Natural killer cell (primary cell): Measurements from ENCODE around the gene COL6A6. TPM values are rescaled to one million over a fixed set of nuclear protein-coding genes. Genes with fewer than 3 reads are reported as not detected.

Experiments used
- ATAC-seq, 3 donors: fragments of 150-1000 bp in 2 of 3; fragments of 200-7000 bp in 1 of 3; cut with Tn5 transposase; 1 replicate in 1 of 3; 2 replicates in 2 of 3; pipeline ENCODE4 v1.10.0; 2021; ENCODE audit warnings: mild to moderate bottlenecking in 2 of 3, moderate library complexity in 2 of 3
- DNase-seq, 2 donors: peaks; one replicate each; pipeline versions ENCODE4 v3.0.0 to v3.0.0-alpha.2; 2013 to 2021; ENCODE audit warnings: mixed read lengths in 1 of 2
- H3K27ac ChIP-seq: one replicate; pipeline ENCODE4 v1.5.1; 2013; ENCODE audit warnings: mild to moderate bottlenecking, low read length
- H3K27me3 ChIP-seq: one replicate; pipeline ENCODE4 v1.6.1; 2013; ENCODE audit warnings: low read length; ENCODE audit not compliant: control insufficient read depth, insufficient read depth
- H3K36me3 ChIP-seq: one replicate; pipeline ENCODE4 v1.6.1; 2013; ENCODE audit warnings: low read length; ENCODE audit not compliant: control insufficient read depth, insufficient read depth
- H3K4me1 ChIP-seq: one replicate; pipeline ENCODE4 v1.6.1; 2013; ENCODE audit warnings: low read length; ENCODE audit not compliant: control insufficient read depth, insufficient read depth
- H3K4me3 ChIP-seq: one replicate; pipeline ENCODE4 v1.5.1; 2013; ENCODE audit warnings: low read length
- H3K9me3 ChIP-seq: one replicate; pipeline ENCODE4 v1.6.1; 2013; ENCODE audit warnings: low read length; ENCODE audit not compliant: control insufficient read depth, insufficient read depth
- H3K27ac Mint-ChIP-seq, 2 donors: one replicate each; pipeline ENCODE4 v1.8.0; 2022; ENCODE audit warnings: mild to moderate bottlenecking in 2 of 2, mixed read lengths in 2 of 2, moderate library complexity in 1 of 2
- H3K27me3 Mint-ChIP-seq, 2 donors: one replicate each; pipeline ENCODE4 v1.8.0; 2022; ENCODE audit warnings: low read depth in 2 of 2, mixed read lengths in 2 of 2
- H3K36me3 Mint-ChIP-seq: one replicate; pipeline ENCODE4 v1.8.0; 2022; ENCODE audit warnings: mixed read lengths
- H3K4me1 Mint-ChIP-seq, 2 donors: one replicate each; pipeline ENCODE4 v1.8.0; 2022; ENCODE audit warnings: mixed read lengths in 2 of 2
- H3K4me3 Mint-ChIP-seq: one replicate; pipeline ENCODE4 v1.8.0; 2022; ENCODE audit warnings: mild to moderate bottlenecking, moderate library complexity, mixed read lengths
- H3K9me3 Mint-ChIP-seq, 2 donors: one replicate each; pipeline ENCODE4 v1.8.0; 2022; ENCODE audit warnings: mixed read lengths in 2 of 2
- WGBS: methylation state at CpG from one replicate; pipeline ENCODE4 v1.1.7; 2013; ENCODE audit warnings: missing lambda C conversion rate; ENCODE audit not compliant: insufficient coverage; 5-methylcytosine and 5-hydroxymethylcytosine counted together
- intact Hi-C: fragments of 100-400 bp; cut with micrococcal nuclease; formaldehyde crosslinking; loops from one replicate; pipeline ENCODE4 v1.14.2; 2022
- total RNA-seq, 4 donors: library from RNA; stranded (reverse); fragments of 120-200 nt in 1 of 4; gene quantifications; one replicate each; pipeline versions ENCODE4 v1.2.3 to v1.2.4, GENCODE V29; 2013 to 2022
- TF ChIP-seq, protein P1 (sequence below): fragments of 200-600 bp; IDR thresholded peaks from one replicate; pipeline ENCODE4 v1.8.0; 2022; ENCODE audit warnings: antibody characterized with exemption

The COL6A6 gene
- total RNA-seq, 3 donors from 2014 or later (not counting 1 experiment from before 2014, with no cell fraction given) = not detected

DNA sequence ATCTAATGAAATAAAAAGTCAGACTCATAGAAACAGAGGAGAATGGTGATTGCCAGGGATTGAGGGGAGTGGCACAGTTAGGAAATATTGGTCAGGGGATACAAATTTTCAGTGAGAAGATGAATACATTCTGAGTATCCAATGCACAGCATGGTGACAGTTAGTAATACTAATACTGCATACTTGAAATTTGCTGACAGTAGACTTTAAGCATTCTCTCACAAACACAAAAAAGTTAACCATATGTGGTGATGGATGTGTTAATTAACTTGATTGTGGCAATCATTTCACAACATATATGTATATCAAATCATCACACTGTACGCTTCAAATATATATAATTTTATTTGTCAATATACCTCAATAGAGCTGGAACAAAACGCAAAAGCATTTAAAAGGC lies 9.2 kb upstream of the COL6A6 start:
- no peaks in the 10 kb centered on the region for H3K9me3 ChIP-seq
- H3K27ac ChIP-seq = no peak overlapping the region
- WGBS = 87% methylated on average over 1 of the region's 2 CpGs
- Mint-ChIP-seq H3K36me3 (no peaks in the 10 kb centered on the region), H3K4me1 (no peaks in the 10 kb centered on the region), H3K9me3 (peaks cover 0 to 6% of the 10 kb centered on the region in 2 donors), H3K4me3 (no peak overlapping the region), H3K27me3 (peaks cover 0 to 8% of the 10 kb centered on the region in 2 donors), H3K27ac (no peak overlapping the region)
- intact Hi-C loops = no loop called here
- H3K36me3 ChIP-seq = no peaks in the 10 kb centered on the region
- DNase-seq = no peak
- no peaks in the 10 kb centered on the region for H3K27me3 ChIP-seq
- H3K4me1 ChIP-seq = no peaks in the 10 kb centered on the region
- TF ChIP-seq, protein P1, sequence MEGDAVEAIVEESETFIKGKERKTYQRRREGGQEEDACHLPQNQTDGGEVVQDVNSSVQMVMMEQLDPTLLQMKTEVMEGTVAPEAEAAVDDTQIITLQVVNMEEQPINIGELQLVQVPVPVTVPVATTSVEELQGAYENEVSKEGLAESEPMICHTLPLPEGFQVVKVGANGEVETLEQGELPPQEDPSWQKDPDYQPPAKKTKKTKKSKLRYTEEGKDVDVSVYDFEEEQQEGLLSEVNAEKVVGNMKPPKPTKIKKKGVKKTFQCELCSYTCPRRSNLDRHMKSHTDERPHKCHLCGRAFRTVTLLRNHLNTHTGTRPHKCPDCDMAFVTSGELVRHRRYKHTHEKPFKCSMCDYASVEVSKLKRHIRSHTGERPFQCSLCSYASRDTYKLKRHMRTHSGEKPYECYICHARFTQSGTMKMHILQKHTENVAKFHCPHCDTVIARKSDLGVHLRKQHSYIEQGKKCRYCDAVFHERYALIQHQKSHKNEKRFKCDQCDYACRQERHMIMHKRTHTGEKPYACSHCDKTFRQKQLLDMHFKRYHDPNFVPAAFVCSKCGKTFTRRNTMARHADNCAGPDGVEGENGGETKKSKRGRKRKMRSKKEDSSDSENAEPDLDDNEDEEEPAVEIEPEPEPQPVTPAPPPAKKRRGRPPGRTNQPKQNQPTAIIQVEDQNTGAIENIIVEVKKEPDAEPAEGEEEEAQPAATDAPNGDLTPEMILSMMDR = no peak
- ATAC-seq = no peak
- no peak overlapping the region for H3K4me3 ChIP-seq

DNA sequence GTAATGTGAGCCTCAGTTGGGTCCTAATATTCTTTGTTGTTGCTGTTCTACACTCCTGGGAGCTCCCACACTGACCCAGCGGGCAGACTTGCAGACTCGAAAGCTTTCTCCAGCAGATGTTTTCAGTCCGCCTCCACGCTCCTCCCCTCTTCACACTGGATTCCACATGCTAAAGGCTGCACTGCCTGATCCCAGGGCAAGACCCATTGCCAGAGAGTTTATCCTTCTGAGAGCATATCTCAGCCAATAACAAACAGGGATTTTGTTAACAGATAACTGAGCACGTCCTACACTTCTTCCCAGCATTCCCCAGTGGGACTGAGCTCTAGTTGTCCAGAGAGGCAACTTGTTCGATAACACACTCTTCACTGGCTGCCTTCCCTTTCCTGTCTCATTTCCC lies 8.0 kb upstream of the COL6A6 start:
- H3K4me3 Mint-ChIP-seq = no peak overlapping the region
- H3K27ac ChIP-seq = no peak overlapping the region
- no peaks in the 10 kb centered on the region for H3K4me1 ChIP-seq
- no peaks in the 10 kb centered on the region for H3K4me1 Mint-ChIP-seq
- DNase-seq (no peak), ATAC-seq (no peak)
- H3K9me3 Mint-ChIP-seq = peaks cover 0 to 6% of the 10 kb centered on the region in 2 donors
- 74% methylated on average over 6 of the region's 6 CpGs for WGBS
- H3K36me3 Mint-ChIP-seq = no peaks in the 10 kb centered on the region
- H3K27ac Mint-ChIP-seq = no peak overlapping the region
- no peak overlapping the region for H3K4me3 ChIP-seq
- no peaks in the 10 kb centered on the region for H3K9me3 ChIP-seq
- peaks cover 0 to 9% of the 10 kb centered on the region in 2 donors for H3K27me3 Mint-ChIP-seq
- TF ChIP-seq, protein P1 = no peak
- no peaks in the 10 kb centered on the region for H3K36me3 ChIP-seq
- no peaks in the 10 kb centered on the region for H3K27me3 ChIP-seq
- intact Hi-C loops = no loop called here

DNA sequence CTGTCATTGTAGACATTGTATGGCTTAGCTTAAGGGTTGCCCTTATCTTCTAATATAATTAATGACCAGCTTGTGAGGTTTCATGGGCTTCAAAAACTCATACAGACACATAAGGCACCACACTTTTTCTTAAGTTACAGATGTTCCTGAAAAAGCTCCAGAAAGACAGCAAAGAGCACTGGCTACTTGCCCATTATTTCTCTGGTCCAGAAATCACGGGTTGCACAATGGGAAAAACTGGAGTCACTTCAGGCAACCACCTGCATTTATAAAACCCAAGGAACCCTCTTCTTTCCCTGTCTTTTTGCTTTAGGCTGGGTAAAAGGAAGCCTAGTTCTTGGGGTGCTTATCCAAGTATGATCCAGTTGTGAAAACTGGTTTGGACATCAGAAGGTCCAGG lies 2.3 kb upstream of the COL6A6 start:
- intact Hi-C loops = no loop called here
- DNase-seq = no peak

DNA sequence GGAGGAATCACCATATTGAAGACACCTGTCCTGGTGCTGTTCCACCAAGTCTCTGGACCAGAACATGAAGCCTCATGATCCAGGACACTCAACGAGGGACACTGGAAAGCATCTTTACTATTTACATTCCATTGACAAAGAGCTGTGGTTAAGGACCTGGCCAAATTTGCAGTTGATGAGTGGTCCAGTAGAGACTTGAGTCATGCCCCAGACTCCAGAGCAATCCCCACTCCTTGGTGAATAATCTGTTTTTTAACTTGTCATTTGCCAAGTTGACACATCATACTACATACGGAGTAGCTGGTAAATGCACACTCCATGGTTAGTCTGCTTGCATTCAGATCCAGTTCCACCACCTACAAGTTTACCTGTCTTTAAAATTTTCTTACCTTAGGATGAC lies 1.2 kb upstream of the COL6A6 start:
- H3K4me1 ChIP-seq = no peaks in the 10 kb centered on the region
- H3K4me1 Mint-ChIP-seq = no peaks in the 10 kb centered on the region
- H3K9me3 Mint-ChIP-seq = peaks cover 0 to 9% of the 10 kb centered on the region in 2 donors
- H3K27ac ChIP-seq = no peak overlapping the region
- no peaks in the 10 kb centered on the region for H3K9me3 ChIP-seq
- ATAC-seq (no peak), DNase-seq (no peak)
- H3K4me3 Mint-ChIP-seq = no peak overlapping the region
- H3K4me3 ChIP-seq = no peak overlapping the region
- H3K27me3 Mint-ChIP-seq = peaks cover 20 to 25% of the 10 kb centered on the region in 2 donors
- intact Hi-C loops = no loop called here
- no peaks in the 10 kb centered on the region for H3K36me3 ChIP-seq
- H3K27me3 ChIP-seq = peaks cover 17% of the 10 kb centered on the region
- H3K27ac Mint-ChIP-seq = no peak overlapping the region
- no peaks in the 10 kb centered on the region for H3K36me3 Mint-ChIP-seq
- WGBS = 90% methylated on average over 2 of the region's 2 CpGs
- TF ChIP-seq, protein P1 = no peak

More for the DNA sequence above, 2.3 kb upstream of the COL6A6 start:
- H3K36me3 ChIP-seq = no peaks in the 10 kb centered on the region
- H3K9me3 ChIP-seq = no peaks in the 10 kb centered on the region
- Mint-ChIP-seq H3K36me3 (no peaks in the 10 kb centered on the region), H3K9me3 (peaks cover 0 to 9% of the 10 kb centered on the region in 2 donors), H3K27me3 (peaks cover 20 to 25% of the 10 kb centered on the region in 2 donors), H3K4me1 (no peaks in the 10 kb centered on the region), H3K4me3 (no peak overlapping the region), H3K27ac (no peak overlapping the region)
- H3K4me1 ChIP-seq = no peaks in the 10 kb centered on the region
- no peak for ATAC-seq
- peaks cover 17% of the 10 kb centered on the region for H3K27me3 ChIP-seq
- TF ChIP-seq, protein P1 = no peak
- no peak overlapping the region for H3K4me3 ChIP-seq
- H3K27ac ChIP-seq = no peak overlapping the region
- 63% methylated on average over 1 of the region's 1 CpG for WGBS
